HG02759 (cell line): ENCODE results near the gene ADGRD1.
"Not testable (repeated sequence)": the region's sequence is repeated elsewhere in the genome, so short reads cannot be mapped to it uniquely, and the experiment has no call there.

Source experiments
- ATAC-seq: cut with Tn5 transposase; IDR thresholded peaks from one replicate; pipeline ENCODE4 v1.9.1; 2021; ENCODE audit warnings: mild to moderate bottlenecking, moderate library complexity; ENCODE audit not compliant: unreplicated experiment

ADGRD1 gene

DNA sequence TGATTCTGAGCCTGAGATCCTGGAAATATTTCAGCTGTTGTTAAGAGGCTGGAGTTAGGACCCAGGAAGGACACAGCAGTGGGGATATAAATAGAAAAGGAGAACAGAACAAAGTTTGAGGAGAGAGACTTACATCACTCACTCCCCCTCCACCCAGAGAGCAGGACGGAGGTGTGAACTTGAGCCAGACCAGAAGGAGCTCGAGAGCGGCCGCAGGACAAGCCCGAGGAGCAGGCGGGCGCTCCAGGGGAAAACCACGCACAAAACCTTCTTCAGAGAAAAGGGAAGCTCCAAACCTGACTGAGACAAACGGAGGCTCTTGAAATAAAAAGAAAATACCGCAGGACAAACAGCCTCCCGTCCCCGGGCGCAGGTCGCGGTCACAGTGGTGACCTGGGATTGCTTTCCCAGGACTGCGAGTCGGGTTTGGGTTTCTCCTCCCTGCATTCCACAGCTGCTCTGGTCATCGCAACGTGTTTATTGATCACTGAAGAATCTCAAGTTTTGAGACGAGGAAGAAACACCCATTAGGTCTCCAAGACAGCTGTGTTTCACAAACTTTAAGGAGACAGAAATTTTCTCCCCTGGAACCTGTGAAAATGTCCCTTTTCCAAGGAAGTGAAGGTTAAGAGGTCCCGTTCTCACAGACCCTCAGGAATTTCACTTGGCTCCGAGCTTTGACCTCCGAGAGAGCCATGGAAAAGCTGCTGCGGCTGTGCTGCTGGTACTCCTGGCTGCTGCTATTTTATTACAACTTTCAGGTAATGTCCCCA is at the start of gene ADGRD1:
TSS of gene ADGRD1 (plus strand) at position 137 of the 773 bp plus-strand sequence. CDS start at position 696, 559 bp downstream.
- ATAC-seq, result no peak

DNA sequence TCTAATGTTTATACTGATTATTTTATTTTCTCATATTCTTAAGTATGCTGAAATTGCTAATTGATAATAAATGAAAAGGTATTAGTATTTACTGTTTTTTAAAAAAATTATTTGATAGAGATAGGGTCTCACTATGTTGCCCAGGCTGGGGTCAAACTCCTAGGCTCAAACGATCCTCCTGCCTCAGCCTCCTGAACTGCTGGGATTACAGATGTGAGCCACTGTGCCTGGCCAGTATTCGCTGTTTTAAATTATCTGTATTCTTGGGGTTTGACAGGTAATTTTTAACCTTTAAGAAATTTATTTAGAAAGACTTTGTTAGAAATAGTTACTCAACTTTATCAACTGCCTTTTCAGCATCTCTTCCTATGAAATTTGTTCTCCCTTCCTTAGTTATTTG is 49.6 kb upstream of the ADGRD1 start:
- ATAC-seq, result no peak

DNA sequence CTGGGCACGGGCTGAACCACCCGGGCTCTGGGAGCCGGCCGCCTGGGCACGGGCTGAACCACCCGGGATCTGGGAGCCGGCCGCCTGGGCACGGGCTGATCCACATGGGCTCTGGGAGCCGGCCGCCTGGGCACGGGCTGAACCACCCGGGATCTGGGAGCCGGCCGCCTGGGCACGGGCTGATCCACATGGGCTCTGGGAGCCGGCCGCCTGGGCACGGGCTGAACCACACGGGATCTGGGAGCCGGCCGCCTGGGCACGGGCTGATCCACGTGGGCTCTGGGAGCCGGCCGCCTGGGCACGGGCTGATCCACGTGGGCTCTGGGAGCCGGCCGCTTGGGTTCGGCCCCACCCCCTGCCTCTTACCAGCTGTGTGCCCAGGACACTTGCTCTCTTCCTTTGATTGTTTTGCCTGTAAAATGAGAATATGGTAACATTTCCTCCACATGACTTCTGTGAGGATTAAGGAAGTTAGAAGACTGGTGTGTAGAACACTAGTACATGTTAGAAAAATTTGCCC is 48.7 kb upstream of the ADGRD1 start:
- not testable (repeated sequence) for ATAC-seq

DNA sequence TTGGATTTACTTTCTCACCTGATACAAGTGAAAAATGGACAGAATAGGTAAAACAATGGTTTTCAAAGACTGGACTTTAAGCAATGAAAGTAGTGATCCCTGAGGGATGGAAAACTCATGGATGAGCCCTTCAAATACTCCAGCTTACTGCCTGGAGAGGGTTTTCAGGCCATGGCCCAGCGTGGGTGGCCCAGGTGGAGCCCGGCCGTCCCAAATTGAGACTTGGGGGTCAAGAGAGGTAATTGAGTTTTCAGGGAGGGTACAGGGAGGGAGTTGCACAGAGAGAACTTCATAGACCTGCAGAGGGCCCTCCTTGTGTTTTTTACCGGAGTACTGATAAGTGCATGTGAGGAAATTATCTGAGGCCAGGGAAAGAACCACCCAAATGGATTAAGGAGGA is 44.6 kb upstream of the ADGRD1 start:
- no peak for ATAC-seq

DNA sequence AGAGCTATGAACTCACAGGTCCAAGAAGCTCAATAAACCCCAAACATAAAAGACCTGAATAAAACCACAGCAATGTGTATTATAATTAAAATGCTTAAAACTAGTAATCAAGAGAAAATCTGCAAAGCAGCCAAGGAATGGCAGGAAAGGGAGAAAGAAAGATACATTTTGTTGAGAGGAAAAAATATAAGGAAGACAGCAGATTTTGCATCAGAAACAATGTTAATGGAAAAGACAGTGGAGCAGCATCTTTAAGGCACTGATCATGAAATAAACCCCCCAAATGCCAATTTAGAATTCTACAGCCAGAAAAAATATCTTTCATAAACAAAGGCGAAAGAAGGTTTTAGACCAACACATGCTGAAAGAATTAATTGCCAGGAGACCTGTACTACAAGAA is 42.5 kb upstream of the ADGRD1 start:
- ATAC-seq, result no peak

DNA sequence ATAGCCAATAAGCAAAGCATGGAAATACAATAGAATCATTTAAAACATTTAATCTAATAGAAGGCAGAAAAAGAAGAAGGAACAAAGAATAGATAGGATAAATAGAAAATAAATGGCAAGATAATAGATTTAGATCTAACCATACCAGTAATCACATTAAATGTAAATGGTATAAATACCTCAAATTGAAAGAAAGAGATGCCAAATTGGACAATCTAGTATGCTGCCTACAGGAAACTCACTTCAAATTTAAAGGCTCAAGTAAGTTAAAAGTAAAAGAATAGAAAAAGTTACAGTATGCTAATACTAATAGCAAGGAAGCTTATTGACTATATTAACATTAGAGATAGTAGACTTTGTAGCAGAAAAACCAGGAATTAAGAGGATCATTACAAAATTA is 41.8 kb upstream of the ADGRD1 start:
- ATAC-seq, result no peak

DNA sequence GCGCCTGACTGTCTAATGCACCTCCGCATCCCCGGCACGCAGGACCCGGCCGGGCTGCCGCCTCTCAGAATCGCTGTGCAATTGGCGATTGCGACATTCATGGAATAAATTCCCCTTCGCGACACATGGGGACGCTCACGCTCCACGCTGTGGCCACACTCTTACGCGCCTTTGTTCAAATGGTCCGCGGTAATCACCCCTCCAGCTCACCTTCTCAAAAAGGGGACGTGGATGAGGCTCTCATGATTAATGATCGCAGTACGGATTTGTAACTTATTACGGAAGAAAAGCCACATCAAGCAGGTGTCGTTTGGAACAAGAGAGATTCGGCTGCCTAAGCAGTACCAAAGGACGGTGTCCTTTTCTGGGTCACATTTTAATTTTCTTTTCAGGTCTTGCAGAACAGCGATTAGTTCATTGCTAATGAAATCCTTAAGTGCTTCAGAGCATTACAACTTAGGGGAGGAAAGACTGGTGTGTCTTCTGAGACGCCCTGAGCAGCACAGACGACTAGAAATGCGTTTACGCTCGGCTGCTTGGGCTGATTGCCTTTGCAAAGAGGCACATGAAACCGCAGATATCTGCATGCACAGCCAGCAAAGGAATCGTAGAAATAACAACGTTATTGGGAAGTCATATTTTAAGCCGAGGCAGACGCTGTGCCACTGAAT is 37.3 kb upstream of the ADGRD1 start:
- ATAC-seq, result peak; percentile 58

DNA sequence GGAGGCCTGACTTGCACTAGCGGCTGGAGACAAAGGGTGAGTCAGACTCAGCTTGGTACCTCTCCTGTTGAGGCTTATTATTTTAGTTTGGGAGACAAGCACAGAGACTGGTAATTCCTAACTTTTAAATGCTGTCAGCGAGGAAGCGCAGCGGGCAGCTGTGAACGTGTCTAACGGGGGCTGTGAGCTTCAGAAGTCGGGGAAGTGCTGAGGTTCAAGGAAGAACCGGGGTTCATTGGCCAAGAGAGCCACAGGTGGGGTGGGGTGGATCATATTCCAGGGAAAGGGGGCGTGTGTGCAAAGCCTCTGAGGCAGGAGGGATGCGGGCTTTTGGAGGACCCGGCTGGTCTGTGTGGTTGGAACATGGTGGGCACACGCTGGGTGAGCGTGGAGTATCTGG is 36.1 kb upstream of the ADGRD1 start:
- ATAC-seq, result no peak

DNA sequence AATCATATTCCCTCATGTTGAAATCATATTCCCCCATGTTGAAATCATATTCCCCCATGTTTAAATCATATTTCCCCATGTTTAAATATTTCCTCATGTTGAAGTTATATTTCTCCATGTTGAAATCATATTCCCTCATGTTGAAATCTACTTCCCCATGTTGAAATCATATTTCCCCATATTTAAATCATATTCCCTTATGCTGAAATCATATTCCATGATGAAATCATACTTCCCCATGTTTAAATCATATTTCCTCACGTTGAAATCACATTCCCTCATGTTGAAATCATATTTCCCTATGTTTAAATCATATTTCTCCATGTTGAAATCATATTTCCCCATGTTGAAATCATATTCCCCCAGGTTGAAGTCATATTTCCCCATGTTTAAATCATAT is 34.6 kb upstream of the ADGRD1 start:
- no peak for ATAC-seq

DNA sequence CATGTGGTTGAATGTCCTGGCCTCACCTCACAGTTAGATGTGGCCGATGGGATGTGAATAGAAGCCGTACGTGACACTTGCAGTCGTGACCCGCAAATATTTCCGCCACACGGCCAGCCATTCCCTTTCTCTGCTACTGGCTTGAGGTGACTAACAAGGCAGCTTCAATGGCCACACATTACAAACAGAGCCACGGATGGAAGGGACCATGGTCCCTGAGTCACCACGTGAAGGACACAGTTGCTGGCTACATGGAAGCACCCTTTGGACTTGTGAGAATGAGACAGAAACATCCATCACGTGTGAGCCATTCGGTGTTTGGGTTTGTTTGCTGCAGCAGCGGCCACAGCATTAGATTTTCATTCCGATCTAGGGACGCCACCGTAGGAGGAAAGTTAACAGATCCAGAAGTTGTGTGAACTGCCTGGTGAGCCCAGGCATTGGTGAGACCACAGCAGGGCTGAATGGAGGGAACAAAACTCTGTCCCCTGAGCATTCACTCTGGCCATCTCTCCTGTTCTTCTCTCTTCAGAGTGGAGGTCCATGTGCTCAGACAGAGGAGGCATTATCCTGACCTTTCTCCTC is 33.5 kb upstream of the ADGRD1 start:
- no peak for ATAC-seq

DNA sequence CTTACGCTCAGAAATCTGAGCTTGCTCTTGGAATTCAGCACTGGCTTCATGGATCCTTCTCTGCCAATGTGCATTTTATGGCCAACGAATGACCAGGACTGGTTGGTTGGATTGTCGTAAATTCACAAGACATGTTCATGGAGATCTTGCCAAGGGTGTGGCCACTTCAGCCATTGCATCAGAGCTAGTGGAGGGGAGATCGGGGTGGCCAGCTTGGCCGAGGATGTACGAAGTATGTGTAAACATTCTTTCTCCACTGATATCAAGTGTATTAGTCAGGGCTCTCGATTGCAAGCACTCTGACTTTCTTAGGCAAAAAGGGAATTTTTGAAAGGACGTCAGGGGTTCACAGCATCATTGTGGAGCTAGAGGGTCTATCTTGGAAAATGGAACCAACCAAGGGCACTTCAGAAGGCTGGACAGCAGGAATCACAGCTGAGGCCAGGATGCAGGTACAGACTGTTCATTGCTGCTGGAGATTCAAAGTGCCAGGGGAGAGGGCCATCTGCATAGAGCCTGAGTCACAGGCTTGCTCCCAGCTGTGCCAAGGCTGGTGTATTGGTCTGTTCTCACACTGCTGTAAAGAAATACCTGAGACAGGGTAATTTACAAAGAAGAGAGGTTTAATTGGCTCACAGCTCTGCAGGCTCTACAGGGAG is 32.9 kb upstream of the ADGRD1 start:
- ATAC-seq, result no peak

DNA sequence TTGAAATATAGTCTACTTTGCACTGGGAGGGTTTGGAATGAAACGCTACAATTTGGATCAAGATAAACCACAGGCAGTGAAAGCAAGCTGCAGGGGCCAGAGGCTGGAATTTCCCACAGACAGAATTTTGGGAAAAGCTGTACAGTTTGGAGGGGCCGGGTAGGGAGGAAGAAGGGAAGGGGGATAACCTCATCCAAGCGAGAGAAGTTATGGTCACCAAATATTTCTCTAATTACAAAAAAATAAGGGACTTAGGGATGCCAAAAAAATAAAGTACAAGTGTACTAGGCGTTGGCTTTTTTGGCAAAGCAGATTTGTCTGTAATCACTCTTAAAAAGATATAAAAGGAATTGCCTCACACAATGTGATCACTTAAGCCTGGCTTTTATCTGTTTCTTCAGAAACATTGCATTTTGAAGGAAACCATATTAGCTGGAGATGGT is 31.2 kb upstream of the ADGRD1 start:
- ATAC-seq, result no peak

DNA sequence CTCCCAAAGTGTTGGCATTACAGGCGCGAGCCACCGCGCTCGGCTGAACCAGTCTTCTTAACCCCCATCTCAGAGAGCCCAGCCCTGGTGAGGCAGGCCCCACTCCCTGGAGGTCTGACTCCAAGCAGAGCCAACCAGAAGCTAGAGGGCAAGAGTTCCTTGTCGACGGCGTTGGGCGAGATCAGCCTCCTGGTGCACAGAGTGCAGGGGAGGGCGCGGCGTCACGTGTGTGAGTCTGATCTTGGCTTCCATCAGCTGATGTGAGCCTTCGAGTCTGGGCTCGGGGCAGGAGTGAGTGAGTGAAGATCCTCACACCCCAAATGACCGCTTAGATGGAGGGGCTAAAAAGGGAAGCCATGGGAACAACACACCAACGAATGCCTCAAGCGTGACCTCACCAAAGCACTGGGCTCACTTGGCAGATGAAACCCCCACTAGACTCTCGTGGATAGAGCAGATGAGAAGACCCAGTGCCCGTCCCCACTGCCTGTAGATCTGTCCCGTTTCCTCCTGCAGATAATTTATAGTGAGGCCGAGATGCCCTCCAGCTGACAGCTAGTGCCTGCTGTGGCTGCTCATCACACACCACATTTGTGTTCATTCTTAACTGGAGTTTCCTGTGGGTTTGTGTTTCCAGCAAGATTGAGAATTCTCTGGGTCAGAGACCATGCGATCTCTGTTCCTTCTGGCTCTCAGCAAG is 28.6 kb upstream of the ADGRD1 start:
- no peak for ATAC-seq

DNA sequence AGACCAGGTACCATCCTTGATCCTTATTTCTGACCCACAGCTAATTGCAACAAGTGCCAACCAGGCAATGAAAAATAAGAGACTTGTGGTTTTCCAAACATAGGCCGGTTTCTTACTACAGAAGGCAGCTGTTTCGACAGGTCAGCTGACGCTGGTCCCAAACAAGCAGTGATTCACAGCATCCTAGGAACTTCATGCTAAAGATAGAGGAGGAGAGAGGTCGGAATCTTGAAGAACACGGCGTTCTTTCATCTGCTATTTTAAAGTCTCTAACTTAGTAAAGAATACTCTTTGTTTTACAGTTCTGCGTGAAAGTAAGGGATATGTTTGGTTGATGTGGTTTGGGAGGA is 28.1 kb upstream of the ADGRD1 start:
- no peak for ATAC-seq

DNA sequence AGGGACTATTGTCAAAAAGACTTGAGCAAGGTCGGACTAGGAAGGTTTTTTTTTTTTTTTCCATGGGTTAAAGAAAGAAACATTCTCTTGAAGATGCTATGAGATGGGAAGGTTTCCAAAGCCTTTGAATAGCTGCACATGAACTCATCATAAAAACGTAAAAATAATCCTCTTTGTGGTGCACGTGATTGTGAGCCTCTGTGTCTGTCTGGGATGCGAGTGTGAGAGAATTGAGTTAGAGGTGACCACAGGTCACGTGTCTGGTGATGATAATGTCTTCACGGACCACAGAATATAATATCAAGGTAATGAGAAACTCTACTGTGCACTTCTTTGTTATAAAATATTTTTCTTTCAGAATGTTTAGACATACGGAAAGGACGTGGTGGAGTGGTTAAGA is 24.3 kb upstream of the ADGRD1 start:
- ATAC-seq, result no peak

DNA sequence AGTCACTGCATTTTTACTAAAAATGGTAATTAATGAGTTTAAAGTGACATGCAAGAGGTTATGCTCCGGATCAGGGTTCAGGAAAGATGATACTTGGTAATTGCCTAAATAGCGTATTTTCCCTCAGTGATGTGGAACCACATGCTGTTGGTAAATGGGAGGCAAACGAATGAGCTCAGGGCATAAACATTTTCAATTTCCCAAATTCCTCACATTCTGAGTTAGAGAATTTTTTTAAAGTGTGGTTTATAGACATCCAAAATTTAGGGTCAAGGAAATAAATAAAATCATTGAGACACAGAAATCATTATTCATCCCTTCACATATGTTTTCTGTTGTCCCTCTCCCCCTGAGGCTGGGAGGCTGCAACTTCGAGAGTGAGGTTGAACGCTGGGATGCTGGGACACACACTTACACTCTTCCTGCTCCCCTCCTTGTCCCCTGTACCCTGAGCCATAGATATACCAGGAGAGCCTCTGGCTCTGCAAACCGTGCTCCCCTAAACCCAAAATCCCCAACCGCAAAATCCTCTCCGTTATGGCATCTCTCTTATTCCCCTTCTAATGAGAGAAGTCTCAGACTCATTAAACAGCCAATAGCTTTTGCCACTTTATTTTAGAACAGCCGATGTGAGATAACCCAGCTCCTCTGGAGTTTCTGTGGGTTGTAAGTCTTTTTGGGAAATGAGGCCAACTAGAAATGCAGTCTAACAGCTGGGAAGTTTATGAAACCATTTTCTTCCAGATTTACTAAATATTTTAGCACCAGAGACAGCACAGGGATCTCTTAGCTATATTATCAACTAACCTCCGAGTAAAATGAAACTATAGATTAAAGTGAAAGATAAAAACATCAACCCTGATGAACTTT is 21.4 kb upstream of the ADGRD1 start:
- no peak for ATAC-seq

DNA sequence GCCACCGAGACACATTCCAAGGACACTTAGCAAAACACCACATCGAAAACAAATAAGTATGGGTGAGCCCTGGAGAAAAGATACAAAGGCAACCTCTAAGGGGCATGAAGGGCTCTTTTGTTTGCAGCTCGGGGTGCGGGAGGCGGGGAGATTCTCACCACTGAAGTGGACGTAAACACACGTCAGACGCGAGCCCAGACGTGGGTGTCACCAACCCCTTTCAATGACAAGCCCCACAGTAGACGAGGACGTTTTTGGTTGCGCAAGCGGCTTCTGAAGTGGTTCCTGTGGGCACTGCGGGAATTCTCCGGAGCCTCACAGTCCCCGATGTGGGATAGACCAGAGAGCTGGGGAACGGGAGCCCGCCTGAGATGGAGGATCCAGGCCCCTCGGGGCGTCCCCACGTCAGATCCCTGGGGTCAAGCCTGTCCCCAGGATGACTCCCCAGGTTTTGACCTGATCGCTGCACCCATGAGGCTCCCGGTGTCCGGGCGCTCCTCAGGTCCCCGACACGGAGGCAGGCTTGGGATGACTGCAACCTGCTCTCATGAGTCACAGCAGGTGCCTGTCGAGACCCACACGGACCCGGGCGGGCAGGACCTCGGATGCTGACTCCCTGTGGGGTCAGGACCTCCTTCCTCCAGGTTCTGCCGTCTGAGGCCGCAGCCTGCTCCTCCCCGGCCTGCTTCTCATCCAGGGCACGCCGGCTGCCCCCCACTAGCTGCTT is 20.3 kb upstream of the ADGRD1 start:
- ATAC-seq, result no peak

DNA sequence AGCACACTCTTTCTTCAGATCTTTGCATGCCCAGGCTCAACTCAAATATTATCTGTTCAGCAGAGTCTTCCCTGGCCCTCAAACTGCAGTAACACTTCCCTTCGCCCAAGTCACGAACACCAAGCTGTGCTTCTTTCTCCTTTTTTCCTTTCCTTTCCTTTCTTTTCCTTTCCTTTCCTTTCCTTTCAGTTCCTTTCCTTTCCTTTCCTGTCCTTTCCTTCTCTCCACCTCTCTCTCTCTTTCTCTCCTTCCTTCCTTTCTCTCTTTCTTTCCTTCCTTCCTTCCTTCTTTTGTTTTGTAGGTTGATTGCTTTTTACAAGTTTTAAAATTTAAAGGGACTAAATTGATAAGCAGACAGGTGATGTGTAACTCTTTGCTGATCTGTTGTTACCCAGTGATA is 19.0 kb upstream of the ADGRD1 start:
- no peak for ATAC-seq

DNA sequence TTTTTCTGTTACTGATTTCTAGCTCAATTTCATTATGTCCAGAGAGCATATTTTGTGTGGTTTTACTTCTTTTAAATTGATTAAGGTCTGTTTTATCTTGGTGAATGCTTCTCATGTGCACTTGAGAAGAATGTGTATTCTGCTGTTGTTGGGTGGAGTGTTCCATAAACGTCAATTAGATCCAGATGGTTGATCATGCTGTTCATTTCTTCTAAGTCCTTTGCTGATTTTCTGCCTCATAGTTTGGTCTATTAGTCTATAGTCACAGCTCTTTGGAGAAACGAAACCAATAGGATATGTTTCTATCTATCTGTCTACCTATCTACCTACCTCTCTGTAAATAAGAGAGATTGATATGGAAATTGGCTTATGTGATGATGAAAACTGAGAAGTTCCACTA is 17.1 kb upstream of the ADGRD1 start:
- ATAC-seq, result no peak
